CD8-positive, alpha-beta memory T cell (primary cell): ENCODE data around the gene CALD1. TPM values are rescaled to one million over a fixed set of nuclear protein-coding genes. Genes with fewer than 3 reads are reported as not detected.

ENCODE experiments used
- CTCF ChIA-PET: fragments of 350-600 bp; sonication (Branson Sonifier 250); formaldehyde crosslinking; loops from one replicate; lab custom pipeline; 2021; ENCODE audit warnings: antibody characterized with exemption; lab: Charles Lee
- POLR2A ChIA-PET: fragments of 350-600 bp; sonication (Branson Sonifier 250); formaldehyde crosslinking; loops from one replicate; lab custom pipeline; 2021; ENCODE audit warnings: antibody characterized with exemption; lab: Charles Lee
- DNase-seq, 5 donors: peaks; one replicate each; pipeline versions ENCODE4 v3.0.0 to v3.0.0-alpha.2; 2020 to 2022; ENCODE audit warnings: mixed read lengths in 1 of 5
- H3K27ac ChIP-seq: one replicate; pipeline ENCODE4 v1.7.0; 2013; ENCODE audit warnings: low read depth, mild to moderate bottlenecking, low read length, moderate library complexity
- H3K27me3 ChIP-seq: 2 replicates; pipeline ENCODE4 v1.7.0; 2013; ENCODE audit warnings: low read length, mild to moderate bottlenecking; ENCODE audit not compliant: insufficient read depth, poor library complexity, severe bottlenecking
- H3K36me3 ChIP-seq: 2 replicates; pipeline ENCODE4 v1.7.0; 2013; ENCODE audit warnings: mild to moderate bottlenecking, low read length, moderate library complexity; ENCODE audit not compliant: insufficient read depth
- H3K4me1 ChIP-seq: 2 replicates; pipeline ENCODE4 v1.7.0; 2013; ENCODE audit warnings: mild to moderate bottlenecking, low read length, moderate library complexity; ENCODE audit not compliant: insufficient read depth
- H3K4me3 ChIP-seq: 2 replicates; pipeline ENCODE4 v1.7.0; 2013; ENCODE audit warnings: mild to moderate bottlenecking, low read length
- H3K9me3 ChIP-seq: 2 replicates; pipeline ENCODE4 v1.7.0; 2013; ENCODE audit warnings: mild to moderate bottlenecking, low read length
- H3K27ac Mint-ChIP-seq, 8 donors: one replicate each; pipeline ENCODE4 v1.8.0; 2020 to 2021; ENCODE audit warnings: mixed read lengths in 8 of 8, mild to moderate bottlenecking in 6 of 8, inconsistent platforms in 3 of 8, moderate library complexity in 3 of 8
- H3K27me3 Mint-ChIP-seq, 2 donors: one replicate each; pipeline ENCODE4 v1.8.0; 2020 to 2021; ENCODE audit warnings: mixed read lengths in 2 of 2, mild to moderate bottlenecking in 1 of 2, moderate library complexity in 1 of 2
- H3K36me3 Mint-ChIP-seq, 3 donors: one replicate each; pipeline ENCODE4 v1.8.0; 2020 to 2021; ENCODE audit warnings: mixed read lengths in 3 of 3, inconsistent platforms in 1 of 3, mild to moderate bottlenecking in 1 of 3
- H3K4me1 Mint-ChIP-seq, 3 donors: one replicate each; pipeline ENCODE4 v1.8.0; 2020 to 2021; ENCODE audit warnings: mixed read lengths in 3 of 3, inconsistent platforms in 1 of 3, mild to moderate bottlenecking in 1 of 3
- H3K4me3 Mint-ChIP-seq, 7 donors: one replicate each; pipeline ENCODE4 v1.8.0; 2020 to 2021; ENCODE audit warnings: mixed read lengths in 7 of 7, mild to moderate bottlenecking in 6 of 7, moderate library complexity in 4 of 7, inconsistent platforms in 2 of 7
- H3K9me3 Mint-ChIP-seq, 5 donors: one replicate each; pipeline ENCODE4 v1.8.0; 2020 to 2022; ENCODE audit warnings: mixed read lengths in 5 of 5, mild to moderate bottlenecking in 3 of 5, moderate library complexity in 2 of 5, inconsistent platforms in 1 of 5
- polyA plus RNA-seq: library from polyadenylated mRNA; unstranded; fragments of 300-500 nt; fragmentation: Illumina TruSeq; gene quantifications from one replicate; pipeline ENCODE4 v1.2.3, GENCODE V29; 2021
- total RNA-seq, 2 experiments: library from RNA; stranded (reverse); gene quantifications; one replicate each; pipeline ENCODE4 v1.2.3, GENCODE V29; 2021

Gene CALD1
- total and polyA plus RNA-seq, 3 experiments from 2014 or later = 3.1 to 3.3 TPM; not detected in 1

DNA sequence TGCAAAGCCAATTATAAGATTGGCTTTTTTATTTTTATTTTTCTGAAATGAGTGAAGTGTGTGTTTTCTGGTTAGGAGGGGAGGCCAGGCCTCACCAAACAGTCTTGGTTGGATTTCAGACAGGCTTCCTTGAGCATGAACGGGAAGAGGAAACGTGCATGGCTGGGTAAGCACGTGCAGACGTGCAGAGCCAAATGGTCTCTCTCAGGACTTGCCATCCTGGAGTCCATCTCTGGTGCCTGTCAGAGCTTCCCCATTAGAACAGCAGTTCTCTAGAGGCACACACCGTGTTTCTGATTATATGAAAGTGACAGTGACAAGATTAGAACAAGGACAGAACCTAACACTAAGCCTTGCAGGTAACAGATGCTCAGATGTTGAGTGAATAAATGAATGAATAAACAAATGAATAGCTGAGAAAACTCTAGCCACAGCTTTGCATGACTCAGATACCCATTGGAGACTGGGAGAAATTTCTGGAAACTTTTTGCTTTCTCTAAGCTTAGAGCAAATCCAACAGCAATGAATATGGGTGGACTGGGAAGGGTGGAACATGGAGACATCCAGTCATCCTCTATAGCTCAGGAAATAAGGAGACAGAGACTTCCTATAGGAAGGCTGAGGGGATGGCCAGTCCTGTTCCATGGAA lies 11.8 kb upstream of the CALD1 start:
- peaks cover 3 to 11% of the 10 kb centered on the region in 2 donors for H3K27me3 Mint-ChIP-seq
- H3K36me3 Mint-ChIP-seq = no peaks in the 10 kb centered on the region
- no peak overlapping the region for H3K4me3 ChIP-seq
- no peak overlapping the region for H3K27ac Mint-ChIP-seq
- no peak overlapping the region for H3K4me3 Mint-ChIP-seq
- H3K9me3 ChIP-seq = no peaks in the 10 kb centered on the region
- H3K4me1 Mint-ChIP-seq = no peaks in the 10 kb centered on the region
- H3K27ac ChIP-seq = no peak overlapping the region
- no peaks in the 10 kb centered on the region for H3K4me1 ChIP-seq
- no peaks in the 10 kb centered on the region for H3K27me3 ChIP-seq
- CTCF ChIA-PET = interaction anchor here (0.6 kb wide), 1 partner anchor 185 kb away, joined by 3 read pairs; no protein-coding TSS in a partner anchor
- POLR2A ChIA-PET = no interaction called here
- H3K9me3 Mint-ChIP-seq = no peaks in the 10 kb centered on the region
- H3K36me3 ChIP-seq = no peaks in the 10 kb centered on the region
- DNase-seq = no peak

GRCh38 chr7:134768243-134768642 lies 11.2 kb upstream of the CALD1 start:
- Mint-ChIP-seq H3K4me3 (no peak overlapping the region), H3K4me1 (no peaks in the 10 kb centered on the region), H3K27ac (peak overlapping the region in 1 of 8 donors; percentile 8), H3K9me3 (no peaks in the 10 kb centered on the region), H3K27me3 (peaks cover 3 to 11% of the 10 kb centered on the region in 2 donors), H3K36me3 (no peaks in the 10 kb centered on the region)
- ChIA-PET CTCF (interaction anchor here (0.7 kb wide), 1 partner anchor 9 kb away, joined by 4 read pairs; no protein-coding TSS in a partner anchor), POLR2A (no interaction called here)
- H3K9me3 ChIP-seq = no peaks in the 10 kb centered on the region
- no peak overlapping the region for H3K4me3 ChIP-seq
- no peak overlapping the region for H3K27ac ChIP-seq
- no peaks in the 10 kb centered on the region for H3K36me3 ChIP-seq
- DNase-seq = no peak
- H3K27me3 ChIP-seq = no peaks in the 10 kb centered on the region
- H3K4me1 ChIP-seq = no peaks in the 10 kb centered on the region

DNA sequence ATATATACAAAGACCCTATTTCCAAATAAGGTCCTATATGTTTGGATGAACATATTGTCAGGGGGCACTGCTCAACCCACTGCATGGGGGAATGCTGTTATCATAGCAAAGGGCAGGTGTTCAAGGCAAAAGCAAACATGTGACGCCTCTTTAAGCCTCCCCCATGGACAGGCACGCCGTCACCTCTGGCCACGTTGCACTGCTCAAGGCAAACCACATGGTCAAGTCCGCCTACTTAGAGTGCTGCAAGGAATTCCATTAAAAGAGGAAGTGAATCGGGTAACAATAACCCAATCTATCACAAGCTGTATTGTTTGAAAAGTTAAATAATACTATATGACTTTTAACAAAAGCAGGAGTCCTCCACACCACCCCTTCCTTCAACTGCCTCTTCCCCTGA lies 8.8 kb upstream of the CALD1 start:
- Mint-ChIP-seq H3K4me1 (no peaks in the 10 kb centered on the region), H3K36me3 (no peaks in the 10 kb centered on the region), H3K9me3 (no peaks in the 10 kb centered on the region), H3K27ac (no peak overlapping the region), H3K27me3 (peaks cover 3% of the 10 kb centered on the region in 2 donors), H3K4me3 (no peak overlapping the region)
- ChIA-PET CTCF (no interaction called here), POLR2A (no interaction called here)
- Histone ChIP-seq H3K4me1 (no peaks in the 10 kb centered on the region), H3K4me3 (no peak overlapping the region), H3K36me3 (no peaks in the 10 kb centered on the region), H3K27ac (no peak overlapping the region), H3K9me3 (no peaks in the 10 kb centered on the region), H3K27me3 (no peaks in the 10 kb centered on the region)
- no peak for DNase-seq

DNA sequence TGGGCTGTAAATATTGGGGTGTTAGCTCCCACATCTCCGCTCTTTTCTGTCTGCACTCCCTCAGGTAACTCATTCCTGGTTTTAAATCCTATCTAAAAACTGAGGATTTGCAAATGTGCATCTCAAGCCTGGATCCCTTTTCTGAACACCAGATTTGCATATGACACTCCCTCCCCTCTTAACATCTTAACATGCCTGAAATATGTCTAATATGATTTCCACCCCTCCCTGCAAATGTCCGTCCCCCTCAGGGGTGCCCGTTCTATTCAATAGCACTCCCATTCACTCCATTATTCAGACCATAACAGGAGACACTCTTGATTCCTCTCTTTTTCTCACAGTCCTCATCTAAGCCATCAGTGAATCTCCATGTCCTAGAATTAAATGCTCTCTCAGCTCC lies 8.3 kb upstream of the CALD1 start:
- no peak overlapping the region for H3K4me3 ChIP-seq
- H3K9me3 ChIP-seq = no peaks in the 10 kb centered on the region
- H3K27me3 ChIP-seq = no peaks in the 10 kb centered on the region
- H3K9me3 Mint-ChIP-seq = no peaks in the 10 kb centered on the region
- H3K27ac ChIP-seq = no peak overlapping the region
- H3K36me3 ChIP-seq = no peaks in the 10 kb centered on the region
- no peaks in the 10 kb centered on the region for H3K4me1 ChIP-seq
- ChIA-PET CTCF (no interaction called here), POLR2A (no interaction called here)
- no peaks in the 10 kb centered on the region for H3K36me3 Mint-ChIP-seq
- DNase-seq = no peak
- H3K27me3 Mint-ChIP-seq = peaks cover 3 to 4% of the 10 kb centered on the region in 2 donors
- H3K4me3 Mint-ChIP-seq = no peak overlapping the region
- H3K27ac Mint-ChIP-seq = peak overlapping the region in 1 of 8 donors; percentile 31
- no peaks in the 10 kb centered on the region for H3K4me1 Mint-ChIP-seq

DNA sequence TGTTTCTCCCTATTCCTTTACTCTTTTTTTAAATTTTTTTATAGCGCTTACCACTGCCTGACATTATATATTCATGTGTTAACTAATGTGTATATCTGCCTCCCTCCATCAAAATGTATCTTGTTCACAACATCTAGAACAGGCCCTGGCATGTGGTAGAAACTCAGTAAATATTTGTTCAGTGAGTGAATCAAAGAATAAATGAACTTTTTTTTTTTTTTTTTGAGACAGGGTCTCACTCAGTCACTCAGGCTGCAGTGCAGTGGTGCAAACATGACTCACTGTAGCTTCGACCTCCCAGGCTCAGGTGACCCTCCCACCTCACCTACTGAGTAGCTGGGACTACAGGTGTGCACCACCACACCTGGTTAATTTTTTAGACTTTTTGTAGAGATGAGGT lies 7.5 kb upstream of the CALD1 start:
- no peaks in the 10 kb centered on the region for H3K4me1 Mint-ChIP-seq
- peaks cover 3 to 4% of the 10 kb centered on the region in 2 donors for H3K27me3 Mint-ChIP-seq
- H3K27ac Mint-ChIP-seq = no peak overlapping the region
- no peak overlapping the region for H3K4me3 Mint-ChIP-seq
- no peak overlapping the region for H3K27ac ChIP-seq
- H3K36me3 ChIP-seq = no peaks in the 10 kb centered on the region
- ChIA-PET POLR2A (no interaction called here), CTCF (no interaction called here)
- H3K4me3 ChIP-seq = no peak overlapping the region
- DNase-seq = no peak
- H3K36me3 Mint-ChIP-seq = no peaks in the 10 kb centered on the region
- H3K9me3 Mint-ChIP-seq = no peaks in the 10 kb centered on the region
- H3K4me1 ChIP-seq = no peaks in the 10 kb centered on the region
- H3K27me3 ChIP-seq = no peaks in the 10 kb centered on the region
- H3K9me3 ChIP-seq = no peaks in the 10 kb centered on the region

DNA sequence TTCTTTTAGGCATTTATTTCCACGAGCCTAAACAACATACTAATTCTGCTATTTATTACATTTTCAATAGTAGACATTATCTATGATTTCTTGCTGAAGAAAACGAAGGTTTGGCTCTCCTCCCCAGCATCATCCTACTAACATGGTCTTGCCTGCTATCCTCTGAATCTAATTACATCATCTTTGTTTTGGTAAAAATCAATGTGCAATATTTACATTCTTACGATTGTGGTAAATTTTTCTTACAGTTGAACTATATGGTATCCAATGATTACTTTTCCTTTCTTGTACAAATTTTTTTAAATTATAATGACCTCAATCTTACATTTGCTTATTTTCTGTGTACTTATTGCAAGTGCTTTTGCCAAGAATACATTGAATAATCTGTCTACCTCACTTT lies 7.0 kb upstream of the CALD1 start:
- DNase-seq = no peak
- Histone ChIP-seq H3K27ac (no peak overlapping the region), H3K4me3 (no peak overlapping the region), H3K27me3 (no peaks in the 10 kb centered on the region), H3K9me3 (no peaks in the 10 kb centered on the region), H3K36me3 (no peaks in the 10 kb centered on the region), H3K4me1 (no peaks in the 10 kb centered on the region)
- Mint-ChIP-seq H3K4me1 (no peaks in the 10 kb centered on the region), H3K27me3 (peaks cover 4 to 6% of the 10 kb centered on the region in 2 donors), H3K4me3 (no peak overlapping the region), H3K9me3 (no peaks in the 10 kb centered on the region), H3K27ac (no peak overlapping the region), H3K36me3 (no peaks in the 10 kb centered on the region)
- ChIA-PET CTCF (no interaction called here), POLR2A (no interaction called here)

DNA sequence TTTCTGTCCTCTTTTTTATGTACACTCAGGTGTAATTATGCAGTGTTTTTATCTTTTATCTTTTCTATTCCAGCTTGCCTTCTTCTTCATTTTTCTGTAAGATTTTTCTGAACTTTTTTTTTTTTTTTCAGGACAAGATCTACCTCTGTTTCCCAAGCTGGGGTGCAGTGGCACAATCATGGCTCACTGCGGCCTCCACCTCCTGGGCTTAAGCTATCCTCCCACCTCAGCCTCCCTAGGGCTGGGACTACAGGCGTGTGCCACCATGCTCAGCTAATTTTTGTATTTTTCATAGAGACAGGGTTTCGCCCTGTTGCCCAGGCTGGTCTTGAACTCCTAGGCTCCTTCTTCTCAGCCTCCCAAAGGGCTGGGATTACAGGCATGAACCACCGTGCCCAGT lies 6.3 kb upstream of the CALD1 start:
- Mint-ChIP-seq H3K36me3 (no peaks in the 10 kb centered on the region), H3K9me3 (no peaks in the 10 kb centered on the region), H3K4me3 (no peak overlapping the region), H3K27me3 (peaks cover 8 to 12% of the 10 kb centered on the region in 2 donors), H3K27ac (no peak overlapping the region), H3K4me1 (no peaks in the 10 kb centered on the region)
- ChIA-PET CTCF (no interaction called here), POLR2A (no interaction called here)
- Histone ChIP-seq H3K27me3 (no peaks in the 10 kb centered on the region), H3K4me3 (no peak overlapping the region), H3K9me3 (no peaks in the 10 kb centered on the region), H3K36me3 (no peaks in the 10 kb centered on the region), H3K27ac (no peak overlapping the region), H3K4me1 (no peaks in the 10 kb centered on the region)
- no peak for DNase-seq

GRCh38 chr7:134774119-134774518 lies 5.3 kb upstream of the CALD1 start:
- Mint-ChIP-seq H3K9me3 (no peaks in the 10 kb centered on the region), H3K36me3 (no peaks in the 10 kb centered on the region), H3K4me1 (no peaks in the 10 kb centered on the region), H3K4me3 (no peak overlapping the region), H3K27me3 (peaks cover 8 to 17% of the 10 kb centered on the region in 2 donors), H3K27ac (no peak overlapping the region)
- no peaks in the 10 kb centered on the region for H3K9me3 ChIP-seq
- ChIA-PET POLR2A (no interaction called here), CTCF (no interaction called here)
- H3K27me3 ChIP-seq = no peaks in the 10 kb centered on the region
- H3K36me3 ChIP-seq = no peaks in the 10 kb centered on the region
- H3K4me1 ChIP-seq = no peaks in the 10 kb centered on the region
- H3K4me3 ChIP-seq = no peak overlapping the region
- H3K27ac ChIP-seq = no peak overlapping the region
- DNase-seq = no peak
